ENCODE data around the gene ZNF318.
"Not testable (repeated sequence)": the region's sequence is repeated elsewhere in the genome, so short reads cannot be mapped to it uniquely, and the experiment has no call there.

GRCh38 chr6:43351951-43352350 is 17.5 kb downstream of the ZNF318 start:
- TF ChIP-seq CTCF, EP300, POLR2AphosphoS5 (IDR thresholded peaks at IDR 0.05): not testable (repeated sequence)
